IPS DF 6.9 (cell line): ENCODE data around the gene TEAD4.

ENCODE experiments used
- DNase-seq: peaks from one replicate; pipeline ENCODE4 v3.0.0-alpha.2; 2013; ENCODE audit warnings: low read depth, low spot score
- H3K27ac ChIP-seq: one replicate; pipeline ENCODE4 v1.5.1; 2013; ENCODE audit warnings: low read length, control low read depth
- H3K27me3 ChIP-seq: 2 replicates; pipeline ENCODE4 v1.6.1; 2013; ENCODE audit warnings: mild to moderate bottlenecking, low read length; ENCODE audit not compliant: control insufficient read depth, insufficient read depth
- H3K36me3 ChIP-seq: 2 replicates; pipeline ENCODE4 v1.6.1; 2013; ENCODE audit warnings: low read length; ENCODE audit not compliant: control insufficient read depth, insufficient read depth
- H3K4me1 ChIP-seq: 2 replicates; pipeline ENCODE4 v1.6.1; 2013; ENCODE audit warnings: low read length; ENCODE audit not compliant: control insufficient read depth, insufficient read depth
- H3K4me3 ChIP-seq: 2 replicates; pipeline ENCODE4 v1.5.1; 2013; ENCODE audit warnings: mild to moderate bottlenecking, low read length
- H3K9me3 ChIP-seq: 2 replicates; pipeline ENCODE4 v1.6.1; 2013; ENCODE audit warnings: low read length, inconsistent platforms; ENCODE audit not compliant: control insufficient read depth, insufficient read depth
- WGBS: extraction: QIAGEN DNeasy Blood & Tissue Kit; methylation state at CpG from one replicate; pipeline ENCODE4 v1.1.7; 2013; ENCODE audit warnings: mixed read lengths, missing lambda C conversion rate; ENCODE audit not compliant: insufficient read length, insufficient coverage; 5-methylcytosine and 5-hydroxymethylcytosine counted together

Gene TEAD4

GRCh38 chr12:2999265-2999841, 40.2 kb downstream of the TEAD4 start:
- DNase-seq, result no peak
- Histone ChIP-seq H3K36me3 (peaks cover 16% of the 10 kb centered on the region), H3K9me3 (no peaks in the 10 kb centered on the region), H3K27me3 (no peaks in the 10 kb centered on the region), H3K27ac (no peak overlapping the region), H3K4me3 (no peak overlapping the region), H3K4me1 (peaks cover 16% of the 10 kb centered on the region)
- no CpG with 5 or more reads among the region's 23 CpGs for WGBS

- WGBS, result no CpG with 5 or more reads among the region's 13 CpGs
- DNase-seq, result no peak
- Histone ChIP-seq H3K36me3 (peaks cover 9% of the 10 kb centered on the region), H3K4me1 (peaks cover 16% of the 10 kb centered on the region), H3K27ac (no peak overlapping the region), H3K4me3 (no peak overlapping the region), H3K9me3 (no peaks in the 10 kb centered on the region), H3K27me3 (no peaks in the 10 kb centered on the region)
Observed at GRCh38 chr12:3000548-3001275, 41.5 kb downstream of the TEAD4 start.

- H3K36me3 ChIP-seq, result peaks cover 9% of the 10 kb centered on the region
- H3K27ac ChIP-seq, result no peak overlapping the region
- WGBS, result no CpG with 5 or more reads among the region's 5 CpGs
- no peaks in the 10 kb centered on the region for H3K27me3 ChIP-seq
- H3K9me3 ChIP-seq, result no peaks in the 10 kb centered on the region
- no peak overlapping the region for H3K4me3 ChIP-seq
- DNase-seq, result no peak
- peaks cover 15% of the 10 kb centered on the region for H3K4me1 ChIP-seq
Observed at GRCh38 chr12:3002646-3003045, 43.4 kb downstream of the TEAD4 start.

- Histone ChIP-seq H3K36me3 (peaks cover 9% of the 10 kb centered on the region), H3K4me1 (peaks cover 12% of the 10 kb centered on the region), H3K4me3 (no peak overlapping the region), H3K27ac (no peak overlapping the region), H3K27me3 (no peaks in the 10 kb centered on the region), H3K9me3 (no peaks in the 10 kb centered on the region)
- DNase-seq, result no peak
- no CpG with 5 or more reads among the region's 15 CpGs for WGBS
Observed at GRCh38 chr12:3003357-3003992, 44.3 kb downstream of the TEAD4 start.

- Histone ChIP-seq H3K9me3 (no peaks in the 10 kb centered on the region), H3K27me3 (no peaks in the 10 kb centered on the region), H3K36me3 (peaks cover 12% of the 10 kb centered on the region; the same call in 1 of the 2 replicates), H3K4me3 (no peak overlapping the region), H3K4me1 (peaks cover 2% of the 10 kb centered on the region; the same call in 1 of the 2 replicates), H3K27ac (no peak overlapping the region)
- DNase-seq, result no peak
- no CpG with 5 or more reads among the region's 15 CpGs for WGBS
Observed at GRCh38 chr12:3004655-3005565, 45.7 kb downstream of the TEAD4 start.

- H3K36me3 ChIP-seq, result peaks cover 14% of the 10 kb centered on the region; the same call in 1 of the 2 replicates
- no peak overlapping the region for H3K4me3 ChIP-seq
- no peaks in the 10 kb centered on the region for H3K27me3 ChIP-seq
- DNase-seq, result no peak
- H3K9me3 ChIP-seq, result no peaks in the 10 kb centered on the region
- WGBS, result no CpG with 5 or more reads among the region's 8 CpGs
- no peak overlapping the region for H3K27ac ChIP-seq
- H3K4me1 ChIP-seq, result peaks cover 2% of the 10 kb centered on the region; the same call in 1 of the 2 replicates
Observed at GRCh38 chr12:3005736-3006135, 46.5 kb downstream of the TEAD4 start.

- H3K9me3 ChIP-seq, result no peaks in the 10 kb centered on the region
- no peaks in the 10 kb centered on the region for H3K4me1 ChIP-seq
- no CpG with 5 or more reads among the region's 14 CpGs for WGBS
- peaks cover 9% of the 10 kb centered on the region for H3K36me3 ChIP-seq
- no peak overlapping the region for H3K4me3 ChIP-seq
- no peaks in the 10 kb centered on the region for H3K27me3 ChIP-seq
- DNase-seq, result no peak
- no peak overlapping the region for H3K27ac ChIP-seq
Observed at GRCh38 chr12:3009780-3010179, 50.6 kb downstream of the TEAD4 start.

GRCh38 chr12:3010214-3010930, 51.2 kb downstream of the TEAD4 start:
- Histone ChIP-seq H3K27ac (no peak overlapping the region), H3K4me1 (no peaks in the 10 kb centered on the region), H3K36me3 (peaks cover 12% of the 10 kb centered on the region), H3K9me3 (no peaks in the 10 kb centered on the region), H3K4me3 (no peak overlapping the region), H3K27me3 (no peaks in the 10 kb centered on the region)
- WGBS, result no CpG with 5 or more reads among the region's 22 CpGs
- no peak for DNase-seq

- Histone ChIP-seq H3K36me3 (peaks cover 19% of the 10 kb centered on the region), H3K27me3 (no peaks in the 10 kb centered on the region), H3K4me1 (no peaks in the 10 kb centered on the region), H3K27ac (no peak overlapping the region), H3K4me3 (no peak overlapping the region), H3K9me3 (no peaks in the 10 kb centered on the region)
- DNase-seq, result no peak
- whole genome bisulfite sequencing, result no CpG with 5 or more reads among the region's 6 CpGs
Observed at GRCh38 chr12:3012786-3013185, 53.6 kb downstream of the TEAD4 start.
